UCSD-AML1 (cell line): ENCODE data around the gene DST.
"Not testable (repeated sequence)": the region's sequence is repeated elsewhere in the genome, so short reads cannot be mapped to it uniquely, and the experiment has no call there.

ENCODE experiments used
- DNase-seq: peaks from one replicate; lab custom pipeline; 2025; ENCODE audit not compliant: unreplicated experiment; lab: John Stamatoyannopoulos, UW

Gene DST

DNA sequence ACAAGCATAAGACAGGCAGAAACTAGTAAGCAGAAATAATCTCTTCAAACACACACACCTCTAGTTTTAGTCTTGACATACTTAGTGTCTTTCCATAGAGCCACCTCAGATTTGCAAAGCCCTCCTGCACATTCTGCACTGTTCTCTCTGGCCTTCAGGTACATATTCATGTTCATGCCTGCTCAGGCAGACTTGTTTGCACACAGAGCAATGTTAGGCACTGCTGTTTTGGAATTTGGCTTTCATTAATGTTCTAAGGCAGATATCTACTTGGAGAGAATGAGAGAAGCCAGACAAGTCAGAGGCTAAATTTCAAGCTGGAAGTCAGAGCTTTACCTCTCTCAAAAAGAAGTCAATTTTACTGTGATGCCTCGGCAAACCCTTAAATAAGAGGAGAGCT is 21.3 kb upstream of the DST start:
- DNase-seq: no peak

DNA sequence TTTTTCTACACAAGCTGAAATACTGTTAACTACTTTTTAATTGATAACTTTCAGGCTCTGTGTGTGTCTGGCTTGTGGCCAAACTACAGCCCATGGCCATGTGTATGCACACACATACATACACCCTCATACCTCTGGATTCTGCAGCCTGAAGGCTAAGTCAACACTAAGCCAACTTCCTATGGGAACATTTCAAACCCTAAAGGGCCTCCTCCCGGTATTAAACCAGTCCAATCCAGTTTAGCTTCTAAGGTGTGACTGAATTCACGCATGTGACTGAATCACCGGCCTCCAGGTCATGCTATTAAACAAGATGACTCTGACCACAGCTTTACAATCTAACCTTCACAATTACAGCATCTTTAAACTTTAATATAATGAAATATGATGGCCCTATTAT is 20.7 kb upstream of the DST start:
- DNase-seq: no peak

DNA sequence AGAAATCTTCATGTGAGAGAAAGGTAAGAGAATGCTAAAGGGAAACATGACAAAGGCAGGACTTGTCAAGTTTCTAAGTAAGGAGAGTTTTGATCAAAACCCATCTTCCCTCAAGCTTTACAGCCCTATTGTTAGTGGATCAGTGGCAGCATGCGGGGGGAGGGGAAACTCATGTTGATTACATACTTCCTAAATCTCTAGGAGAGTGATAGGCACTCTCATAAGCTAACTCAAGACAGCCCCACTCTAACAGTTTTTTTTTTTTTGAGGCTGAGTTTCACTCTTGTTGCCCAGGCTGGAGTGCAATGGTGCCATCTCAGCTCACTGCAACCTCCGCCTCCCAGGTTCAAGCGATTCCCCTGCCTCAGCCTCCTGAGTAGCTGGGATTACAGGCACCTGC is 18.6 kb upstream of the DST start:
- not testable (repeated sequence) for DNase-seq

DNA sequence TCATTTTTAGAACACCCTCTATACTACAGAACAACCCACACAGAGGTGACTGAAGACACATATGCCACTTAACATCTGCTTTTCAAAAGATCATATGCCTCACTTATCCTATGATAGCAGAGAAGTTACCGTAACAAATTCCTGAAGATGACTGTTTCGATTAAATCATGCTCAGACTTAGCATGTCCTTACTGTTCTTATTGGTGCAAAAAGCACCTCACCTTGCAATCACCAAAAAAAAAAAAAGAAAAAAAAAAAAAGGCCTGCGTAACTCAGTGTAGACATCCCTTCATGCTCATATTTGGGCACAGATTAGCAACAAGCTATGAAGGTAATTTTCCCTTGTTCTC is 17.7 kb upstream of the DST start:
- no peak for DNase-seq

- DNase-seq: no peak
These were observed 17.2 kb upstream of the DST start for GRCh38 chr6:56659721-56660380.

- DNase-seq: no peak
These were observed 15.6 kb upstream of the DST start for GRCh38 chr6:56658326-56658725.

- no peak for DNase-seq
These were observed 14.7 kb upstream of the DST start for GRCh38 chr6:56657354-56657753.

GRCh38 chr6:56656466-56656865 is 13.8 kb upstream of the DST start:
- no peak for DNase-seq

GRCh38 chr6:56655996-56656395 is 13.3 kb upstream of the DST start:
- no peak for DNase-seq

- no peak for DNase-seq
These were observed 12.6 kb upstream of the DST start for GRCh38 chr6:56655249-56655648.

- no peak for DNase-seq
These were observed 10.3 kb upstream of the DST start for GRCh38 chr6:56652994-56653393.

GRCh38 chr6:56652231-56652630 is 9.5 kb upstream of the DST start:
- DNase-seq: no peak

- DNase-seq: no peak
These were observed 7.5 kb upstream of the DST start for GRCh38 chr6:56650191-56650590.

DNA sequence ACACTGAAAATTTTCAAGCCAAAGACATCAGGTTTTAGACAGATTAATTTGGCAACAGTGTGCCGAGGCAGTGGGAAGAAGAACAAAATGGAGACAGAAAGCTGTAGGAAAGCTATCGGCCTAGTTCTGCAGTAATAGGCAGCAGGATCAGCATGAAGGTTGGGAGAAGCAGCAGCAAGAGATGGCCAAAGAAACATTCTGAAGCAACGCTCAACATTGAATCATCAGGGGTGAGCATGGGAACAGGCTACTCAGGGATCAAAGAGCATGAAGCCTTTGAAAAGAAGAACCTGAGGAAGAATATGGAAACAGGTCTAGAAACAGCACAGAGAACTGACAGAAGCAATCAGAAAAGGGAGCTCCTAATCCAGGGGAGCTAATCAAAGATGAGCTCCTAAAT is 7.1 kb upstream of the DST start:
- no peak for DNase-seq

- DNase-seq: no peak
These were observed 6.5 kb upstream of the DST start for GRCh38 chr6:56649053-56649769.

- no peak for DNase-seq
These were observed 4.6 kb upstream of the DST start for GRCh38 chr6:56647172-56647762.

- no peak for DNase-seq
These were observed 1.7 kb upstream of the DST start for GRCh38 chr6:56644366-56644765.

DNA sequence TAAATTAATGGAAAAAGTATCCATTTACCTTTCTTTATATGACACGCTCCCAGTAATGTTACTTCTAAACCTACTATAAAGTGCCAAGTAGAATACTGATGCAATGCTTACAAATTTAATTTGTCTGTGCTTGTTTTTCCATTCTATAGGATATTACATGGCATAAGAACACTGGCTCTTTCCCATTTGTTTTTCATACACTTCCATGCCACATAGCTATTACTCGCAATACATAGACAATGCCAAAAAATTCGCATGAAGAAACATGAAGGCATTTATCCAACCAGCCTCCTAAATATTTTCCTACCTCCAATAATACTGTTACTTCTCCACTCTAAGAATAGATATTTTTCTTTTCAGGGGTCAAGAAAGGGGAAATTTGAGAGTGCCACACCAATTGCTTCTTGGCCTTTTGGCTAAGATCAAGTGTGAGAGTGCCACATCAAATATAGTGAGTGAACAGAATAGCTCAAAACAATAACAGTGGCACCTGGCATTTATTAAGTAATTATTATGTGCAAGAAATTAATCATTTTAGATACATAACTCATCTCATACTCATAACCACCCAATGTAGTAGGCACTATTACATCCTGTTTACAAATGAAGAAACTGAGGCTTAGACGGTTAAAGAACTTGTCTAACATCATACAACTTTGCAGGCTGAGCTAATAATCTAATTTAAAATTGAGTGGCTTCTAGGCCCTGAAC is 845 bp upstream of the DST start:
- DNase-seq: no peak

GRCh38 chr6:56640374-56640773 is 2.3 kb downstream of the DST start:
- no peak for DNase-seq

DNA sequence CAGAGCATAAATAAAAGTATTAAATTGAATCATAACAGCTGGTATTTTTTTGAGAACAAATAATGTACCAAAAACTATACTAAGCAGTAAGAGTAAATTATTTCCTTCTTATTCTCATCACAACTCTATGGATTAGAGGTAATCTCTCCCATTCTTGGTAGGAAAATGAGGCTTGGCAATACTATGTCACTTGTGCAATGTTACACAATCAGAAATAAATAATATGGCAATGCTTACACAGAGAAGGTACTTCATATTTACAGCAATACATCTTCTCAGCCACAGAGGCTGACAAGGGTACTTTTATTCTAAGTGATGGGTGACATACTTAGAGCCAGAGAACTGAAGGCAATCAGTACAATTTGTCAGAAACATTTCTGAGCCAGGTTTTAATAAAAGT is 3.9 kb downstream of the DST start:
- no peak for DNase-seq

GRCh38 chr6:56637640-56638039 is 5.0 kb downstream of the DST start:
- no peak for DNase-seq

GRCh38 chr6:56628105-56628504 is 14.6 kb downstream of the DST start:
- no peak for DNase-seq
